ENCODE data around the gene WDR44.
A peak's percentile ranks its signal among the peaks of the same experiment; 100 is the strongest.

The WDR44 gene

GRCh38 chrX:118345045-118345463, 852 bp upstream of the WDR44 start:
- Histone ChIP-seq H3K4me2 (ENCODE audit: low read length) (peak overlapping the region; percentile 94), H3K9me3 (ENCODE audit: insufficient read depth, low read length) (no peaks in the 10 kb centered on the region), H3K9ac (ENCODE audit: low read length) (peak overlapping the region; percentile 75), H3K4me1 (ENCODE audit: low read length) (peaks cover 26% of the 10 kb centered on the region), H3K4me3 (ENCODE audit: low read length) (peak overlapping the region; percentile 81), H2AFZ (ENCODE audit: low read depth, low read length) (peak overlapping the region; percentile 72), H3K79me2 (ENCODE audit: low read length) (peaks cover 40% of the 10 kb centered on the region), H3K36me3 (replicated peaks; ENCODE audit: low read depth, low read length) (no peaks in the 10 kb centered on the region), H4K20me1 (ENCODE audit: insufficient read depth, low read length) (peaks cover 16% of the 10 kb centered on the region), H3K27me3 (ENCODE audit: low read depth, low read length) (no peaks in the 10 kb centered on the region), H3K27ac (ENCODE audit: low read length) (peak overlapping the region; percentile 60)
- TF ChIP-seq EZH2phosphoT487 (IDR thresholded peaks at IDR 0.05; ENCODE audit: low read depth) (no peak), CTCF (IDR thresholded peaks at IDR 0.05; ENCODE audit: low read depth, low read length) (no peak)

- H3K36me3 ChIP-seq (replicated peaks; ENCODE audit: low read depth, low read length), result no peaks in the 10 kb centered on the region
- peak overlapping the region; percentile 93 for H2AFZ ChIP-seq (ENCODE audit: low read depth, low read length)
- H3K27me3 ChIP-seq (ENCODE audit: low read depth, low read length), result no peaks in the 10 kb centered on the region
- H3K4me1 ChIP-seq (ENCODE audit: low read length), result peaks cover 40% of the 10 kb centered on the region
- no peaks in the 10 kb centered on the region for H3K9me3 ChIP-seq (ENCODE audit: insufficient read depth, low read length)
- TF ChIP-seq CTCF (IDR thresholded peaks at IDR 0.05; ENCODE audit: low read depth, low read length) (peak; percentile 21; the same call in 1 of the 2 replicates), EZH2phosphoT487 (IDR thresholded peaks at IDR 0.05; ENCODE audit: low read depth) (no peak)
- peak overlapping the region; percentile 66 for H3K4me2 ChIP-seq (ENCODE audit: low read length)
- H3K79me2 ChIP-seq (ENCODE audit: low read length), result peaks cover 54% of the 10 kb centered on the region
- peak overlapping the region; percentile 86 for H3K9ac ChIP-seq (ENCODE audit: low read length)
- peaks cover 16% of the 10 kb centered on the region for H4K20me1 ChIP-seq (ENCODE audit: insufficient read depth, low read length)
- H3K4me3 ChIP-seq (ENCODE audit: low read length), result peak overlapping the region; percentile 95
- peak overlapping the region; percentile 76 for H3K27ac ChIP-seq (ENCODE audit: low read length)
Observed at GRCh38 chrX:118346258-118347094, 570 bp downstream of the WDR44 start.

GRCh38 chrX:118347131-118347530, 1.2 kb downstream of the WDR44 start:
- Histone ChIP-seq H3K79me2 (ENCODE audit: low read length) (peaks cover 60% of the 10 kb centered on the region), H2AFZ (ENCODE audit: low read depth, low read length) (no peak overlapping the region)

More at GRCh38 chrX:118347131-118347530, 1.2 kb downstream of the WDR44 start:
- Histone ChIP-seq H3K9ac (ENCODE audit: low read length) (peak overlapping the region; percentile 86), H3K9me3 (ENCODE audit: insufficient read depth, low read length) (no peaks in the 10 kb centered on the region), H3K4me3 (ENCODE audit: low read length) (peak overlapping the region; percentile 95), H3K27ac (ENCODE audit: low read length) (peak overlapping the region; percentile 76), H3K4me1 (ENCODE audit: low read length) (peaks cover 40% of the 10 kb centered on the region), H4K20me1 (ENCODE audit: insufficient read depth, low read length) (peaks cover 16% of the 10 kb centered on the region), H3K36me3 (replicated peaks; ENCODE audit: low read depth, low read length) (no peaks in the 10 kb centered on the region), H3K4me2 (ENCODE audit: low read length) (peak overlapping the region; percentile 66), H3K27me3 (ENCODE audit: low read depth, low read length) (no peaks in the 10 kb centered on the region)
- no peak for TF ChIP-seq CTCF (IDR thresholded peaks at IDR 0.05; ENCODE audit: low read depth, low read length)
- no peak for TF ChIP-seq EZH2phosphoT487 (IDR thresholded peaks at IDR 0.05; ENCODE audit: low read depth)
